Measurements from ENCODE around the gene ST3GAL5.
"Not testable (repeated sequence)": the region's sequence is repeated elsewhere in the genome, so short reads cannot be mapped to it uniquely, and the experiment has no call there.

Gene ST3GAL5

DNA sequence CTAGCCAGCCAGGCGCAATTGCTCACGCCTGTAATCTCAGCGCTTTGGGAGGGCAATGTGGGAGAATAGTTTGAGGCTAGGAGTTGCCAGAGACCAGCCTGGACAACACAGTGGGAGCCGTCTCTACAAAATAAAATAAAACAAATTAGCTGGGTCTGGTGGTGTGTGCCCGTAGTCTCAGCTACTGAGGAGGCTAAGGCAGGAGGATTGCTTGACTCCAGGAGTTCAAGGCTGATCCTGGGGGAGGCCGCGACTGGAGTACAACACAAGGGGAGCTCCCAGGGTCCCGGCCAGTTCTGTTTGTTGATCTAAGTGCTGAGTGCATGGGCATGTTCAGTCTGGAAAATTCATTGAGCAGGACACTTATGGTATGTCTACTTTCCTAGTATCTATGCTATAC lies 2.6 kb downstream of the ST3GAL5 start:
- H3K36me3 ChIP-seq (replicated peaks in 1 of 2; ENCODE audit: control insufficient read depth in 2 of 2, insufficient read depth in 2 of 2, low read length in 2 of 2): no peaks in the 10 kb centered on the region
- H2BK120ac ChIP-seq (ENCODE audit: low read depth, low read length): no peak overlapping the region
- H3K79me1 ChIP-seq (ENCODE audit: low read depth, low read length): no peaks in the 10 kb centered on the region
- no peak overlapping the region for H3K27ac ChIP-seq (replicated peaks; ENCODE audit: low read length)
- no peak overlapping the region for H3K18ac ChIP-seq (ENCODE audit: low read length)
- H3K9me3 ChIP-seq (replicated peaks in 1 of 2; ENCODE audit: control insufficient read depth in 2 of 2, insufficient read depth in 1 of 2, low read depth in 1 of 2, low read length in 2 of 2): no peaks in the 10 kb centered on the region
- H2AK5ac ChIP-seq (ENCODE audit: low read depth, low read length): no peak overlapping the region
- no peak overlapping the region for H3K4me2 ChIP-seq (ENCODE audit: insufficient read depth, low read length, poor library complexity, severe bottlenecking)
- H2BK15ac ChIP-seq (ENCODE audit: low read length): no peak overlapping the region
- H3K4me3 ChIP-seq (ENCODE audit: low read length in 2 of 2): no peak overlapping the region
- no CpG with 5 or more reads among the region's 8 CpGs for WGBS, 2 donors (ENCODE audit: extremely low coverage in 2 of 2, insufficient read length in 2 of 2, insufficient replicate concordance in 1 of 2)
- no peak overlapping the region for H4K8ac ChIP-seq (ENCODE audit: low read depth, low read length)
- H3K9ac ChIP-seq (ENCODE audit: low read depth, low read length, poor library complexity): no peak overlapping the region
- H3K27me3 ChIP-seq (ENCODE audit: control insufficient read depth in 3 of 3, insufficient read depth in 3 of 3, low read depth in 1 of 3, low read length in 3 of 3): peaks cover 0 to 39% (median 18%) of the 10 kb centered on the region in 3 experiments
- no peak overlapping the region for H2BK5ac ChIP-seq (ENCODE audit: low read length)
- no peak overlapping the region for H2BK12ac ChIP-seq (ENCODE audit: low read length)
- peaks cover 8 to 22% of the 10 kb centered on the region in 2 donors for H3K4me1 ChIP-seq (ENCODE audit: control insufficient read depth in 2 of 2, insufficient read depth in 1 of 2, low read depth in 1 of 2, low read length in 2 of 2)
- H4K91ac ChIP-seq (ENCODE audit: low read depth, low read length, poor library complexity): no peak overlapping the region
- no peak overlapping the region for H3K23ac ChIP-seq (ENCODE audit: low read depth, low read length, poor library complexity)
- no peak overlapping the region for H3K14ac ChIP-seq (ENCODE audit: low read length)
- no peak for DNase-seq (ENCODE audit: low spot score)
- H2AFZ ChIP-seq (ENCODE audit: low read length): no peak overlapping the region
- no peak overlapping the region for H3K4ac ChIP-seq (ENCODE audit: low read length)

DNA sequence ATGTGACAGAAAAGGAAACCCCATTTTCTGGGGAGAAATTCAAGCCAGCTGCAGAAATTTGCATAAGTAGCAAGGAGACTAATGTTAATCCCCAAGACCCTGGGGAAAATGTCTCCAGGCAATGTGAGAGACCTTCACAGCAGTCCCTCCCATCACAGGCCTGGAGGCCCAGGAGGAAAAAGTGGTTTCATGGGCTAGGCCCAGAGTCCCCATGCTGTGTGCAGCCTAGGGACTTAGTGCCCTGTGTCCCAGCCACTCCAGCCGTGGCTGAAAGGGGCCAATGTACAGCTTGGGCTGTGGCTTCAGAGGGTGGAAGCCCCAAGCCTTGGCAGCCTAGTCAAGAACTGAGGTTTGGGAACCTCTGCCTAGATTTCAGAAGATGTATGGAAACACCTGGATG lies 7.0 kb downstream of the ST3GAL5 start:
- H3K27me3 ChIP-seq (ENCODE audit: control insufficient read depth in 3 of 3, insufficient read depth in 3 of 3, low read depth in 1 of 3, low read length in 3 of 3): peaks cover 0 to 15% (median 2%) of the 10 kb centered on the region in 3 experiments
- not testable (repeated sequence) for H3K9ac ChIP-seq (ENCODE audit: low read depth, low read length, poor library complexity); H3K4ac ChIP-seq (ENCODE audit: low read length); H4K8ac ChIP-seq (ENCODE audit: low read depth, low read length); H2AK5ac ChIP-seq (ENCODE audit: low read depth, low read length); H3K36me3 ChIP-seq (replicated peaks in 1 of 2; ENCODE audit: control insufficient read depth in 2 of 2, insufficient read depth in 2 of 2, low read length in 2 of 2); H4K91ac ChIP-seq (ENCODE audit: low read depth, low read length, poor library complexity); H3K79me1 ChIP-seq (ENCODE audit: low read depth, low read length); H2BK15ac ChIP-seq (ENCODE audit: low read length); H3K27ac ChIP-seq (replicated peaks; ENCODE audit: low read length); H3K4me1 ChIP-seq (ENCODE audit: control insufficient read depth in 2 of 2, insufficient read depth in 1 of 2, low read depth in 1 of 2, low read length in 2 of 2); H3K9me3 ChIP-seq (replicated peaks in 1 of 2; ENCODE audit: control insufficient read depth in 2 of 2, insufficient read depth in 1 of 2, low read depth in 1 of 2, low read length in 2 of 2); H2BK12ac ChIP-seq (ENCODE audit: low read length); H2AFZ ChIP-seq (ENCODE audit: low read length); H3K4me2 ChIP-seq (ENCODE audit: insufficient read depth, low read length, poor library complexity, severe bottlenecking); H3K18ac ChIP-seq (ENCODE audit: low read length); H3K14ac ChIP-seq (ENCODE audit: low read length); H2BK120ac ChIP-seq (ENCODE audit: low read depth, low read length); DNase-seq (ENCODE audit: low spot score); H2BK5ac ChIP-seq (ENCODE audit: low read length); H3K23ac ChIP-seq (ENCODE audit: low read depth, low read length, poor library complexity); H3K4me3 ChIP-seq (ENCODE audit: low read length in 2 of 2)
- no CpG with 5 or more reads among the region's 1 CpG for WGBS, 2 donors (ENCODE audit: extremely low coverage in 2 of 2, insufficient read length in 2 of 2, insufficient replicate concordance in 1 of 2)

DNA sequence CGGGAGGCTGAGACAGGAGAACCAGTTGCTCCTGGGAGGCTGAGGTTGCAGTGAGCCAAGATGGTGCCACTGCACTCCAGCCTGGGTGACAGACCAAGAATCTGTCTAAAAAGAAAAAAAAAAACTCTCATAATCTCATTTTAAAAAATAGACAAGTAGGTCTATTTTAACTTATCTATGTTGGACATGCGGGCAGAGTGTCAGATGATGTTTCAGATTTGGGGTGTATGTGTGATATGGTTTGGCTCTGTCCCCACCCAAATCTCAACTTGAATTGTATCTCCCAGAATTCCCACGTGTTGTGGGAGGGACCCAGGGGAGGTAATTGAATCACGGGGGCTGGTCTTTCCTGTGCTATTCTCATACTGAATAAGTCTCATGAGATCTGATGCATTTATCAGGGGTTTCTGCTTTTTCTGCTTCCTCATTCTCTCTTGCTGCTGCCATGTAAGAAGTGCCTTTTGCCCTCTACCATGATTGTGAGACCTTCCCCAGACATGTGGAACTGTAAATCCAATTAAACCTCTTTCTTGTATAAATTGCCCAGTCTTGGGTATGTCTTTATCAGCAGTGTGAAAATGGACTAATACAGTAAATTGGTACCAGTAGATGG lies 8.0 kb downstream of the ST3GAL5 start:
- not testable (repeated sequence) for H3K9me3 ChIP-seq (replicated peaks in 1 of 2; ENCODE audit: control insufficient read depth in 2 of 2, insufficient read depth in 1 of 2, low read depth in 1 of 2, low read length in 2 of 2); H3K4me2 ChIP-seq (ENCODE audit: insufficient read depth, low read length, poor library complexity, severe bottlenecking); H3K23ac ChIP-seq (ENCODE audit: low read depth, low read length, poor library complexity); H4K91ac ChIP-seq (ENCODE audit: low read depth, low read length, poor library complexity); H2AK5ac ChIP-seq (ENCODE audit: low read depth, low read length); H3K4me1 ChIP-seq (ENCODE audit: control insufficient read depth in 2 of 2, insufficient read depth in 1 of 2, low read depth in 1 of 2, low read length in 2 of 2); H2BK5ac ChIP-seq (ENCODE audit: low read length); H4K8ac ChIP-seq (ENCODE audit: low read depth, low read length); H3K36me3 ChIP-seq (replicated peaks in 1 of 2; ENCODE audit: control insufficient read depth in 2 of 2, insufficient read depth in 2 of 2, low read length in 2 of 2); H3K18ac ChIP-seq (ENCODE audit: low read length); H2BK15ac ChIP-seq (ENCODE audit: low read length); H3K79me1 ChIP-seq (ENCODE audit: low read depth, low read length); DNase-seq (ENCODE audit: low spot score); H2BK12ac ChIP-seq (ENCODE audit: low read length); H3K27me3 ChIP-seq (ENCODE audit: control insufficient read depth in 3 of 3, insufficient read depth in 3 of 3, low read depth in 1 of 3, low read length in 3 of 3); H3K4me3 ChIP-seq (ENCODE audit: low read length in 2 of 2); H3K4ac ChIP-seq (ENCODE audit: low read length); H3K9ac ChIP-seq (ENCODE audit: low read depth, low read length, poor library complexity); H2BK120ac ChIP-seq (ENCODE audit: low read depth, low read length); H3K27ac ChIP-seq (replicated peaks; ENCODE audit: low read length); H2AFZ ChIP-seq (ENCODE audit: low read length); H3K14ac ChIP-seq (ENCODE audit: low read length)
- no CpG with 5 or more reads among the region's 4 CpGs for WGBS, 2 donors (ENCODE audit: extremely low coverage in 2 of 2, insufficient read length in 2 of 2, insufficient replicate concordance in 1 of 2)

DNA sequence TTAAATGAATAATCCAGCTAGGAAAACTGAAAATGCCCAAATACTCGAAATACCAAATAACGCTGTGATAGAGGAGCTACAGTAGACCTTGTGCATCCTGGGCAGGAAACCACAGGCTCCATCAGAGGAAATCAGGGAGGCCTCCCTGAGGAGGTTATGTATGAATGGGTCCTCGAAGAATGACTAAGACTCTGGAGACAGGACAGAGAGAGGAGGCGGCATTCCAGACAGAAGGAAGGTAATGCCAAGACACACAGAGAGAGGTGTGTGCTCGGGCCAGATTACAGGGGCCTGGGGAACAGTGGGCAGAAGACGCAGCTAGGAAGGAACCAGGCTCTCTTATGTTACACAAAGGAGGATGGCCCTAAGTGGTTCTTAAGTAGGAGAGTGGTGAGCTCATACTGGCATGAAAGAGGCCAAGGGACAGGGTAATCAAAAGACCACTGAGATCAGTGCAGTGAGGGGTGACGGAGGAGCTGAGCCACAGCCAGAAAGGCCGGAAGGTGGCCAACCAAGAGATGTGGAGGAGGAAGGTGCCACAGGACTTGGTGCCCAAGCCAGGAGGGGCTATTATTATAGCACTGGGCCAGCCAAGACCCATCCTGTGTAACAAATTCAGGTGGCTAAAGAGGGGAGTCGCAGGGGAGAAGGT lies 9.9 kb downstream of the ST3GAL5 start:
- no CpG with 5 or more reads among the region's 9 CpGs for WGBS, 2 donors (ENCODE audit: extremely low coverage in 2 of 2, insufficient read length in 2 of 2, insufficient replicate concordance in 1 of 2)
- Histone ChIP-seq H2AK5ac (ENCODE audit: low read depth, low read length) (no peak overlapping the region), H2BK12ac (ENCODE audit: low read length) (no peak overlapping the region), H3K9me3 (replicated peaks in 1 of 2; ENCODE audit: control insufficient read depth in 2 of 2, insufficient read depth in 1 of 2, low read depth in 1 of 2, low read length in 2 of 2) (no peaks in the 10 kb centered on the region), H3K27ac (replicated peaks; ENCODE audit: low read length) (no peak overlapping the region), H3K79me1 (ENCODE audit: low read depth, low read length) (no peaks in the 10 kb centered on the region), H3K27me3 (ENCODE audit: control insufficient read depth in 3 of 3, insufficient read depth in 3 of 3, low read depth in 1 of 3, low read length in 3 of 3) (no peaks in the 10 kb centered on the region), H3K4me3 (ENCODE audit: low read length in 2 of 2) (no peak overlapping the region), H3K4me2 (ENCODE audit: insufficient read depth, low read length, poor library complexity, severe bottlenecking) (no peak overlapping the region), H2AFZ (ENCODE audit: low read length) (no peak overlapping the region), H4K8ac (ENCODE audit: low read depth, low read length) (no peak overlapping the region), H3K18ac (ENCODE audit: low read length) (no peak overlapping the region), H3K14ac (ENCODE audit: low read length) (no peak overlapping the region), H3K23ac (ENCODE audit: low read depth, low read length, poor library complexity) (no peak overlapping the region), H3K9ac (ENCODE audit: low read depth, low read length, poor library complexity) (no peak overlapping the region), H2BK5ac (ENCODE audit: low read length) (no peak overlapping the region), H2BK120ac (ENCODE audit: low read depth, low read length) (no peak overlapping the region), H2BK15ac (ENCODE audit: low read length) (no peak overlapping the region), H3K4me1 (ENCODE audit: control insufficient read depth in 2 of 2, insufficient read depth in 1 of 2, low read depth in 1 of 2, low read length in 2 of 2) (no peaks in the 10 kb centered on the region), H4K91ac (ENCODE audit: low read depth, low read length, poor library complexity) (no peak overlapping the region), H3K36me3 (replicated peaks in 1 of 2; ENCODE audit: control insufficient read depth in 2 of 2, insufficient read depth in 2 of 2, low read length in 2 of 2) (no peaks in the 10 kb centered on the region), H3K4ac (ENCODE audit: low read length) (no peak overlapping the region)
- no peak for DNase-seq (ENCODE audit: low spot score)

Measured in neuronal stem cell (in vitro differentiated cells).